Prostate gland (tissue), 2 donors: Measurements from ENCODE around the gene PPP4R1.

Experiments used
- POLR2A ChIP-seq: fragments of 450-650 bp; IDR thresholded peaks from one replicate; pipeline ENCODE4 v1.6.1; 2016; ENCODE audit warnings: antibody characterized with exemption, mild to moderate bottlenecking
- POLR2AphosphoS5 ChIP-seq: sonication (generic); formaldehyde crosslinking; IDR thresholded peaks from one replicate; pipeline ENCODE4 v1.6.1; 2017; ENCODE audit warnings: antibody characterized with exemption
- TF ChIP-seq, protein P1 (sequence below), 4 experiments: fragments of 200-600 bp in 2 of 4; fragments of 450-650 bp in 2 of 4; sonication (generic) in 2 of 4; IDR thresholded peaks; 1 replicate in 3 of 4; 2 replicates in 1 of 4; pipeline ENCODE4 v1.5.1; 2016 to 2019; ENCODE audit warnings: antibody characterized with exemption in 4 of 4, mild to moderate bottlenecking in 2 of 4, moderate library complexity in 2 of 4

DNA sequence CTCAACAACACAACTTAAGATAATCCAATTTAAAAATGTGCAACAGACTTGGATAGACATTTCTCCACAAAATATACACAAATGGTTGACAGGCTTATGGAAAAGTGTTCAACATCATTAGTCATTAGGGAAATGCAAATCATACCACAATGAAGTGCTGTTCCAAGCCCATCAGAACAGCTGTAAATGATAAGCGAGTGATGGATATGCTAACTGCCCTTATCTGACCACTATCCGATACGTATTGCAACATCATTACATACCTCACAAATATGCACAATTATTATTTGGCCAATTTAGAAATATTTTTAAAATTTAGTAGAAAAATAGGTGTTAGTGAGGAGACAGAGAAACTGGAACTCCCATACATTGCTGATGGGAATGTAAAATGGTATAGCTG lies 62.2 kb downstream of the PPP4R1 start:
- no peak for TF ChIP-seq POLR2A
- TF ChIP-seq, protein P1, sequence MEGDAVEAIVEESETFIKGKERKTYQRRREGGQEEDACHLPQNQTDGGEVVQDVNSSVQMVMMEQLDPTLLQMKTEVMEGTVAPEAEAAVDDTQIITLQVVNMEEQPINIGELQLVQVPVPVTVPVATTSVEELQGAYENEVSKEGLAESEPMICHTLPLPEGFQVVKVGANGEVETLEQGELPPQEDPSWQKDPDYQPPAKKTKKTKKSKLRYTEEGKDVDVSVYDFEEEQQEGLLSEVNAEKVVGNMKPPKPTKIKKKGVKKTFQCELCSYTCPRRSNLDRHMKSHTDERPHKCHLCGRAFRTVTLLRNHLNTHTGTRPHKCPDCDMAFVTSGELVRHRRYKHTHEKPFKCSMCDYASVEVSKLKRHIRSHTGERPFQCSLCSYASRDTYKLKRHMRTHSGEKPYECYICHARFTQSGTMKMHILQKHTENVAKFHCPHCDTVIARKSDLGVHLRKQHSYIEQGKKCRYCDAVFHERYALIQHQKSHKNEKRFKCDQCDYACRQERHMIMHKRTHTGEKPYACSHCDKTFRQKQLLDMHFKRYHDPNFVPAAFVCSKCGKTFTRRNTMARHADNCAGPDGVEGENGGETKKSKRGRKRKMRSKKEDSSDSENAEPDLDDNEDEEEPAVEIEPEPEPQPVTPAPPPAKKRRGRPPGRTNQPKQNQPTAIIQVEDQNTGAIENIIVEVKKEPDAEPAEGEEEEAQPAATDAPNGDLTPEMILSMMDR (IDR thresholded peaks at IDR 0.05) = no peak
- no peak for TF ChIP-seq POLR2AphosphoS5
